ENCODE measurements around the gene SLC13A4. TPM values are rescaled to one million over a fixed set of nuclear protein-coding genes. Genes with fewer than 3 reads are reported as not detected.

SLC13A4 gene
- total and polyA plus RNA-seq, 8 donors = 3.5 to 7.7 (median 5.4) TPM; not detected in 2

GRCh38 chr7:135665042-135665441, 62.9 kb downstream of the SLC13A4 start:
- DNase-seq (no peak), ATAC-seq (no peak)
- Histone ChIP-seq H3K4me1 (peaks cover 12 to 50% of the 10 kb centered on the region in 2 donors), H3K36me3 (no peaks in the 10 kb centered on the region), H3K27me3 (no peaks in the 10 kb centered on the region), H3K27ac (no peak overlapping the region), H3K9me3 (no peaks in the 10 kb centered on the region), H3K4me3 (no peak overlapping the region)
- no peak for TF ChIP-seq CTCF (IDR thresholded peaks at IDR 0.05)
- intact Hi-C loops (cut with DNase I) = no loop called here

- Histone ChIP-seq H3K9me3 (no peaks in the 10 kb centered on the region), H3K4me3 (peak overlapping the region in 1 of 2 donors; percentile 79), H3K27me3 (no peaks in the 10 kb centered on the region), H3K36me3 (no peaks in the 10 kb centered on the region), H3K27ac (no peak overlapping the region), H3K4me1 (peaks cover 12 to 50% of the 10 kb centered on the region in 2 donors)
- ATAC-seq = no peak
- DNase-seq = no peak
- TF ChIP-seq CTCF (IDR thresholded peaks at IDR 0.05) = no peak
- intact Hi-C loops (cut with DNase I) = no loop called here
These were observed 63.9 kb downstream of the SLC13A4 start for GRCh38 chr7:135664046-135664589.

- intact Hi-C loops (cut with DNase I) = no loop called here
- DNase-seq (peak; percentile 94 to 99 (median 96)), ATAC-seq (peak; percentile 99)
- Histone ChIP-seq H3K4me1 (peaks cover 12 to 50% of the 10 kb centered on the region in 2 donors), H3K27ac (peak within 1 kb of the TSS; percentile 93 to 94), H3K4me3 (peak within 1 kb of the TSS; percentile 73 to 79), H3K36me3 (no peaks in the 10 kb centered on the region), H3K9me3 (no peaks in the 10 kb centered on the region), H3K27me3 (no peaks in the 10 kb centered on the region)
- TF ChIP-seq CTCF (IDR thresholded peaks at IDR 0.05) = peak; percentile 6 to 66
These were observed 65.4 kb downstream of the SLC13A4 start, which contains the start of gene STMP1 for GRCh38 chr7:135662373-135663114. TSS of gene STMP1 (plus strand) at chr7:135662514.

GRCh38 chr7:135662123-135662372, 65.9 kb downstream of the SLC13A4 start:
- H3K4me3 ChIP-seq = peak overlapping the region; percentile 73 to 79
- peak overlapping the region; percentile 93 to 94 for H3K27ac ChIP-seq
- intact Hi-C loops (cut with DNase I) = no loop called here
- ATAC-seq (no peak), DNase-seq (no peak)
- no peaks in the 10 kb centered on the region for H3K27me3 ChIP-seq
- TF ChIP-seq CTCF (IDR thresholded peaks at IDR 0.05) = peak in 1 of 2 donors; percentile 81
- peaks cover 12 to 46% of the 10 kb centered on the region in 2 donors for H3K4me1 ChIP-seq
- H3K36me3 ChIP-seq = no peaks in the 10 kb centered on the region
- no peaks in the 10 kb centered on the region for H3K9me3 ChIP-seq

GRCh38 chr7:135661311-135662122, 66.5 kb downstream of the SLC13A4 start:
- DNase-seq = peak in 1 of 4 donors; percentile 38
- H3K27ac ChIP-seq = peak overlapping the region; percentile 93 to 94
- H3K4me1 ChIP-seq = peaks cover 12 to 41% of the 10 kb centered on the region in 2 donors
- intact Hi-C loops (cut with DNase I) = no loop called here
- H3K36me3 ChIP-seq = no peaks in the 10 kb centered on the region
- TF ChIP-seq CTCF (IDR thresholded peaks at IDR 0.05) = no peak
- no peaks in the 10 kb centered on the region for H3K9me3 ChIP-seq
- peak; percentile 62 for ATAC-seq
- peak overlapping the region; percentile 73 to 79 for H3K4me3 ChIP-seq
- no peaks in the 10 kb centered on the region for H3K27me3 ChIP-seq

Data from left lung (tissue), 10 donors.